Activated T-cell treated with anti-CD3 and anti-CD28 coated beads, Interleukin-2, amount 50 U/mL, for 1 hour (primary cell): ENCODE measurements around the gene GOLGB1.

ENCODE experiments used
- DNase-seq: peaks from one replicate; pipeline ENCODE4 v3.0.0-alpha.2; 2020

The GOLGB1 gene

GRCh38 chr3:121677141-121677540, 72.4 kb downstream of the GOLGB1 start:
- DNase-seq, result no peak

DNA sequence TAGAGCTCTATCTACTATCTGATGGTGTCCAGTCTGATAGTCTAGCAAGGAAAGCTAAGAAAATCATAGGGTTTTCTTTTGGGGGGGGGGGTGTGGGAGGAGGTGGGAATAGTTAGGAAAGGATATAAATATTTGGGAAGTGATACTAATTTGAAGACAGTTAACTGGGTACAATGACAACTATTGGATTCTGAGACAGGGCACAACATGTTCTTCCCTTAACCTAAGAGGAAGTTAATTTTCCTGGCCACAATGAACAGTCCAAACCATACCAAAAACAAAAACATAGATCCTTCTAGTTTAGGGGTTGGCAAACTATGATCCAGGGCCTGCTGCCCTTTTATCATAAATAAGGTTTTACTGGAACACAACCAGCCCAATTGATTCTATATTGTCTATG, 78.9 kb downstream of the GOLGB1 start:
- DNase-seq, result no peak

- DNase-seq, result no peak
These were observed 82.2 kb downstream of the GOLGB1 start for GRCh38 chr3:121667333-121667732.

GRCh38 chr3:121665488-121665887, 84.1 kb downstream of the GOLGB1 start:
- DNase-seq, result no peak

GRCh38 chr3:121663171-121663847, 86.2 kb downstream of the GOLGB1 start:
- DNase-seq, result no peak

DNA sequence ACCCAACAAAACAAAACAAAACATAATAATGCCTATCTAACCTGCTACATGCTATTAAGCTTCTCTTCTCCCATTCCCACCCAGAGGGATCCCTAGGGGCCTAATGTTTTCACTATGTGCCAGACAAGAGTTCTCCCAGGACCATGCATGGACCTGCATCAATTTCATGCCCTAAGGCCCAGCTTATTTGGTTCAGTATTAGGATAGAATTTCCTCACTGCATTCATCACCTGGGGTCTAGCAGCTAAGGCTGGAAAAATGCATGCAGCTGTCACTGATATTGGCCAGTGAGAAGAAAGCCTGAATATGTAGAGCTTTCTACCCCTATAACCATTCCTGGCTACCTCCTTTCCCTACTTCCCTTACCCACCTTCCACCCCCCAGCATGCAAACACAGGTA, 86.8 kb downstream of the GOLGB1 start:
- no peak for DNase-seq

DNA sequence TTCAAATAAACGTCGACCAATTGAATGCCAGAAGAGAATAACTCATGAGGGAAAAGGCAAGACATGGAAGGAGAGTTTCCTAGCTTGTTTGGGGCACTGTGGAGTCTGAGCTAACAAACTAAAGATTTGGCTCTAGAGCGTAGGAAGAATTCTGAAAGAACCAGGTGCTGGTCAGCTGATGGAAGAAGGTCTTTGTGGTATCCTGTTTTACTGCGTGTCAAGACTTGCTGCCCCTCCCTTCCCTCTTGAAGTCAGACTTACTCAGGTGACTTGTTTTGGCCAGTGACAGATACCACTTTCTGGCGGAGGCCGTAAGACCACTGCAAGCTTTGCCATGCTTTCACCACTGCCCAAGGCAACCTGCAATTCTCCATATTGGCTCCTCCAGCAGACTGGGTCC, 88.2 kb downstream of the GOLGB1 start:
- DNase-seq, result no peak

GRCh38 chr3:121660356-121661171, 89.0 kb downstream of the GOLGB1 start, which contains the start of gene HCLS1:
Gene HCLS1 (minus strand): TSS chr3:121660903. CDS start chr3:121658347, 2,556 bp downstream.
- peak; percentile 76 for DNase-seq

- DNase-seq, result no peak
These were observed 90.0 kb downstream of the GOLGB1 start for GRCh38 chr3:121659586-121659985.

GRCh38 chr3:121658716-121659435, 90.7 kb downstream of the GOLGB1 start:
- no peak for DNase-seq

DNA sequence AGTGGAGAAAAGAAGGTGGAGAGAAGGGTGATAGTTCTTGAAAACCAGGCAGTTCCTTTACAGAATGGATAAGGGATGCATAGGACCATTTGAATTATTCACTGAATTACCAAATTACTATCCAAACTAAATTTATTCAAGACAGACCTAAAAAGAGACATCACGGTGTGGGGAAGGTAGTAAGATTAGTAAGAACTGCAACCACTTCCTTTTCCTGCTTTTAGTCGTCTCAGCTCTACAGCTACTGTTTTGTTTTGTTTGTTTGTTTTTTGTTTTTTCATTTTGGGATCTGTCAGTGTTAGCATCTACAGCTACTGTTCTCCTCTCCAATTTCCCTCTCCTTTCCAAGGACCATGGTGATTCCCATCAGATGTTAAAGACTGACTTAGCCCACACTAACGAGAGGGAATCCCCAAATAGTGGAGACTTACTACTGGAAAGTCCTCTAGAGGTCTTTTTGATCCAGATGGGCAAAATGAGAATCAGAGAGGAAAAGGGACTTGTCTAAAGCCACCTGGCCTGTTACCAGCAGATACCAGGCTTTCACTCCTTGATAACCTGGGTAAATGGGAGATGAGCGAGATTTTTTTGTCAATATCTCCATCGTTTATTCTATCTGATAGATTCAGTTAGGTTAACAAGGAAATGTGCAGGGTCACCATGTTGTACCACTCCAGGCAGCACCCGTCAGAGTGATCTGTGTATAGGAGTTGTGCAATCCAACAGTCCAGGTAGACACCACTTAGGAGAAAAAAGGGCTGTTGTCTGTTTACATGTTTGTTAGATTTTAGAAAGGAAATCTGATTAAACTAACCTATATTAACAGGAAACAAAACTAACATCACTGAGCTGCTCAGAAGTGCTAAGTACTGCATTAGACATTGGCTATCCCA, 94.8 kb downstream of the GOLGB1 start:
- no peak for DNase-seq

DNA sequence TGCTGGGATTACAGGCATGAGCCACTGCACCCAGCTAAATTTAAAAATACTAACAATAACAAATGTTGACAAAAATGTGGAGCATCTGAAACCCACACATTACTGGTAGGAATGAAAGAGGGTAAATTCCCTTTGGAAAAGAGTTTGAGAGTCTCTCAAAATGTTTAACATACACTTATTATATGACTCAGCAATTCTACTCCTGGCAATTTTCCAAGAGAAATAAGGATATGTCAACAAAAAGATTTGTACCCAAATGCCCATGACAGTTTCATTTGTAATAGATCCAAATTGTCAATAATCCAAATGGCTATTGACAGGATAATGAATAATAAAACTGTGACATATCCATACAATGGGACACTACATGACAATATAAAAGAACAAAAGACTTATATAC, 97.9 kb downstream of the GOLGB1 start:
- DNase-seq, result no peak

- DNase-seq, result no peak
These were observed 99.9 kb downstream of the GOLGB1 start for GRCh38 chr3:121649645-121650044.

- no peak for DNase-seq
These were observed 101.2 kb downstream of the GOLGB1 start for GRCh38 chr3:121648219-121648958.

- no peak for DNase-seq
These were observed 104.5 kb downstream of the GOLGB1 start for GRCh38 chr3:121645054-121645453.

DNA sequence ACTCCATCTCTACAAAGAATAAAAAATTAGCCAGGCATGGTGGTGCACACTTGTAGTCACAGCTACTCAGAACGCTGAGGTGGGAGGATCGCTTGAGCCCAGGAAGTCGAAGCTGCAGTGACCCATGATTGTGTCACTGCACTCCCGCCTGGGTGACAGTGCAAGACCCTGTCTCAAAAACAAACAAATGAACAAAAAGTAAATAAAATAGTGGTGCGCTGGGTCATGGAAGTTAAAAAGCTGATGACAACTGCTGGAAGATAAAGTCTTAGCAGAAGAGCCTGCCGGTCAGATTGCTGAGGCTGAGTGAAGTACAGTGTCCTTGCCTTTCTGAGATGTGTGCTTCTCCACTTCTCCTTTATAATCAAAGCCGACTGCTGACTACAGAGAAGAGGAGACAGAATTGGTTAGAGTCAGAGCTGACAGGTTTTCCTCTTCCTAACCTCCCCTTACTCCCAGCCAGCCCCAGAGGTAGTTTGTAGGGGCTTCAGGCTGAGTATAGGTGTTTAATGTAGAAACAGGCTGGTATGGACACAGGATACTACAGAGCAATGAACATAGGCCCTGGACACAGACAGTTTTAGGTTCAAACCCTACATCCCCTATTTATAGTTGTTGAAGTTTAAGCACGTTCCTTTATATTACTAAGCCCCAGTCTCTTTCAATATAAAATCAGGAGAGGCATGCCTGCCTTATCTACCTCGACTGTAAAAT, 106.8 kb downstream of the GOLGB1 start:
- DNase-seq, result no peak

DNA sequence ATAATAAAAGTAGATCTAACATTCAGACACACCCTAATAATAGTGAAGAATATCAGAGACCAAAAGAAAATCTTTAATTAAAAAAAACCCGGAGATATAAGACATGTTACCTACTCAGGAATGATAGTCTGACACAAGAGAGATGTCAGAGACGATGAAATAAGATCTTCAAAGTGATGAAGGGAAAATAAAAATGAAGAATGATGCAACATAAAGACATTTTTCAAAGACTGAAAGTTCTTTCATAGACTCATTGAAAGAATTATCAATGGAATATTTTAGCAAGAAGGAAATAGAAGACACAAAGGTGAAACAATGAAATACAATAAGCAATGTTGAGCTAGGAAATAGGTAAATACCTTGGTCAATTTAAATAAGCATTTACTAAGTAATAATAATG, 108.4 kb downstream of the GOLGB1 start:
- DNase-seq, result no peak

GRCh38 chr3:121637922-121638321, 111.6 kb downstream of the GOLGB1 start:
- DNase-seq, result no peak

DNA sequence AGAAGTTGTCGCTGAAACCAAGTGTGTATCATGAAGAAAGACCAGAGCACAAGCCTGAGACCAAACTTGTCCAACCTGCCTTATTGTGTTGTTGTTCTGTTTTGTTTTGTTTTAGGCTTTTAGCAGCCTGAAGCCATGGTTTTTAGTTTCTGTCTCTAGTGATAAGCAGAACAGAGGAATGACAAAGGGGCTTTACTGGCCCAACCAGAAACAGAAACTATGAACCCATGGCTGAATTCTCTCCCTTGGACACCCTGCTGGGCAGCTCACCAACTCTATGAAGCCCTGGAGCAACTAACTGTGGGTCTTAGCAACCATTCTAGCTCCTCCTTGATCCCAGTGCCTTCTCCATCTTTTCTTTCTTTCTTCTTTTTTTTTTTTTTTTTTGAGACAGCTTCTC, 119.2 kb downstream of the GOLGB1 start:
- no peak for DNase-seq

DNA sequence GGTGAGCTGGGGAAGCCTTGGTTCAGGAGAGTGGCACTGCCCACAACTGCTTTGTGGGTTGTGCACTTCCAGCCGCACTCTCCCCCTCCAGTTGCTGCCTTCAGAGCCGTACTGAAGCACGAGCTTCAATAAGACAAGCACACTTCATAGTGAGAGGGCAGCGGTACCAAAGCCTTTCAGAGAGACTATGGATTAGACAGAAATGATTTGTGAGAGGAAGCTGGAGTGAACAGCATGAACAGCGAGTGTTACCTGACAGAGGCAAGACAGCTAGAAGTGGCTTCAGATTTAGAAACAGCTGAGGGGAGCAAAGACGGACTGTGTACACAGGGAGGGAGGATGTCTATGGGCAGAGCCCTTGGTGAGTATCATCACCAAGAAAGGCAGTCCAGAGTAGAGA, 119.9 kb downstream of the GOLGB1 start:
- DNase-seq, result no peak

DNA sequence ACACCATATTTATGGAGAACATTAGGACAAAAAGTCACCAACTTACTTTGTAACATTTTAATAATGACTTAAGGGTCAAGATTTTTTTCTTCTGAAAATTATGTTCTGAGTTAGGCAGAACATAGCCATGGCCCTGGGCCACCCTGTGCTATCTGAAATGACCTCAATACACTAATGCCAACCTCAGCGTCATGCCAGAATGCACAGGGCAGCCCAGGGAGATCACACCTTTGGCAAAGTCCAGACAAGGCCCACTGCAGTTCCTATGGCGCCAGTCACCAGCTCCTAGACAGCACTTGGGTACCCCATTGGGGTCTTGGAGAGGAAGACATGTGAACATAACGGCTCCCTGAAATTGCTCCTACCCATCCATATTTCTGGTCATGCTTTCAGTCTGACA, 121.9 kb downstream of the GOLGB1 start:
- no peak for DNase-seq
